HepG2 (cell line): Measurements from ENCODE around the gene GKN1. TPM values are rescaled to one million over a fixed set of nuclear protein-coding genes. Genes with fewer than 3 reads are reported as not detected.

Experiments used
- ATAC-seq: fragments of 200-7000 bp; cut with Tn5 transposase; 3 replicates; pipeline ENCODE4 v1.9.1; 2020; ENCODE audit warnings: mild to moderate bottlenecking, moderate library complexity
- BruUV-seq: library from RNA; stranded (reverse); fragments of 400-500 nt; replicated peaks from 2 replicates; lab custom pipeline; 2021; lab: Mats Ljungman, UMichigan
- CTCF ChIA-PET: fragments of 300-600 bp; formaldehyde crosslinking; extraction: SDS; loops from one replicate; lab custom pipeline; 2021; ENCODE audit warnings: low total read pairs, inconsistent platforms, low intra/inter-chr PET ratio; lab: Yijun Ruan, JAX
- POLR2A ChIA-PET: fragments of 350-600 bp; sonication (Branson Sonifier 250); formaldehyde crosslinking; loops from one replicate; lab custom pipeline; 2020; ENCODE audit warnings: antibody characterized with exemption, inconsistent platforms; lab: Yijun Ruan, JAX
- DNase-seq: peaks from one replicate; pipeline ENCODE4 v3.0.0-alpha.2; 2015; ENCODE audit warnings: low spot score
- FAIRE-seq: peaks from 3 replicates; lab custom pipeline; 2011; peaks lifted over from hg19 to GRCh38; lab: Jason Lieb, UNC
- H2AFZ ChIP-seq: one replicate; pipeline ENCODE4 v1.6.1; 2011; ENCODE audit warnings: low read length, inconsistent platforms
- H3K27ac ChIP-seq: fragments of 300-600 bp; 3 replicates; pipeline ENCODE4 v1.8.0; 2011; ENCODE audit warnings: mixed run types, mild to moderate bottlenecking, mixed read lengths, low read length, inconsistent platforms; ENCODE audit not compliant: insufficient read depth; ENCODE audit errors: extremely low read length
- H3K27me3 ChIP-seq, 2 experiments: fragments of 200-600 bp in 1 of 2; 2 replicates in 1 of 2; 3 replicates in 1 of 2; pipeline versions ENCODE4 v1.6.0 to v1.8.0; 2011; ENCODE audit warnings: low read length in 2 of 2, mild to moderate bottlenecking in 2 of 2, moderate library complexity in 2 of 2, inconsistent platforms in 1 of 2; ENCODE audit not compliant: insufficient read depth in 2 of 2, control insufficient read depth in 1 of 2
- H3K36me3 ChIP-seq, 2 experiments: fragments of 200-600 bp in 1 of 2; replicated peaks in 1 of 2; 2 replicates in 1 of 2; 3 replicates in 1 of 2; pipeline versions ENCODE4 v1.5.1 to v1.8.0; 2011; ENCODE audit warnings: low read length in 2 of 2, inconsistent platforms in 1 of 2; ENCODE audit not compliant: insufficient read depth in 2 of 2, control insufficient read depth in 1 of 2
- H3K4me1 ChIP-seq: 2 replicates; pipeline ENCODE4 v1.5.1; 2012; ENCODE audit warnings: low read length, inconsistent platforms; ENCODE audit not compliant: insufficient read depth
- H3K4me2 ChIP-seq: 2 replicates; pipeline ENCODE4 v1.6.0; 2011; ENCODE audit warnings: low read depth, low read length, inconsistent platforms
- H3K4me3 ChIP-seq, 3 experiments: fragments of 200-600 bp in 1 of 3; sonication (generic), shearing (Covaris generic) in 1 of 3; replicated peaks in 1 of 3; 2 replicates each; pipeline ENCODE4 v1.5.1; 2011 to 2016; ENCODE audit warnings: low read length in 3 of 3, inconsistent platforms in 2 of 3, low read depth in 2 of 3, mild to moderate bottlenecking in 2 of 3, control low read depth in 1 of 3, mixed read lengths in 1 of 3; ENCODE audit not compliant: insufficient read depth in 1 of 3
- H3K79me2 ChIP-seq: one replicate; pipeline ENCODE4 v1.6.1; 2011; ENCODE audit warnings: low read length, inconsistent platforms; ENCODE audit not compliant: insufficient read depth
- H3K9ac ChIP-seq: 2 replicates; pipeline ENCODE4 v1.6.0; 2011; ENCODE audit warnings: mild to moderate bottlenecking, low read depth, low read length, inconsistent platforms; ENCODE audit not compliant: insufficient read depth
- H3K9me3 ChIP-seq: 2 replicates; pipeline ENCODE4 v1.5.1; 2012; ENCODE audit warnings: mild to moderate bottlenecking, low read length
- H4K20me1 ChIP-seq: 2 replicates; pipeline ENCODE4 v1.6.0; 2011; ENCODE audit warnings: inconsistent platforms, mild to moderate bottlenecking, low read length, moderate library complexity; ENCODE audit not compliant: insufficient read depth
- ASH2L ChIP-seq: fragments of 300-600, 200-600 bp; sonication (generic); IDR thresholded peaks from 2 replicates; pipeline ENCODE4 v1.7.0; 2017; ENCODE audit warnings: low read depth, mild to moderate bottlenecking, moderate library complexity, mixed read lengths, low read length; ENCODE audit not compliant: insufficient read length
- CEBPB ChIP-seq: IDR thresholded peaks from 2 replicates; pipeline ENCODE4 v1.6.1; 2011; ENCODE audit warnings: low read depth, low read length, improper control_type of control experiment, borderline replicate concordance
- ETS1 ChIP-seq: sonication (generic); formaldehyde crosslinking; IDR thresholded peaks from 2 replicates; pipeline ENCODE4 v1.4.0; 2020; ENCODE audit warnings: missing genetic modification reagents
- ETV5 ChIP-seq: IDR thresholded peaks from 2 replicates; pipeline ENCODE4 v1.6.1; 2018; ENCODE audit warnings: missing biosample characterization, missing genetic modification reagents, inconsistent platforms, borderline replicate concordance
- GATAD2A ChIP-seq: IDR thresholded peaks from 2 replicates; pipeline ENCODE4 v1.6.1; 2016
- GRHL1 ChIP-seq: sonication (generic); formaldehyde crosslinking; conservative IDR thresholded peaks from 2 replicates; pipeline ENCODE4 v1.8.0; 2022; ENCODE audit warnings: missing genetic modification reagents
- HMG20A ChIP-seq: IDR thresholded peaks from 2 replicates; pipeline ENCODE4 v1.6.1; 2016; ENCODE audit warnings: borderline replicate concordance
- IKZF5 ChIP-seq: IDR thresholded peaks from 2 replicates; pipeline ENCODE4 v1.6.1; 2018; ENCODE audit warnings: missing genetic modification reagents, mild to moderate bottlenecking, missing compliant biosample characterization
- MED8 ChIP-seq: sonication (generic); formaldehyde crosslinking; IDR thresholded peaks from 2 replicates; pipeline ENCODE4 v1.8.1; 2023; ENCODE audit warnings: mild to moderate bottlenecking, missing genetic modification reagents; ENCODE audit not compliant: insufficient replicate concordance
- PAF1 ChIP-seq: IDR thresholded peaks from 2 replicates; pipeline ENCODE4 v1.6.1; 2016; ENCODE audit warnings: missing genetic modification reagents, missing compliant biosample characterization
- POLR2AphosphoS5 ChIP-seq: IDR thresholded peaks from 2 replicates; pipeline ENCODE4 v1.6.1; 2012; ENCODE audit warnings: low read depth, low read length
- RFXANK ChIP-seq: IDR thresholded peaks from 2 replicates; pipeline ENCODE4 v1.6.1; 2016
- SAP130 ChIP-seq: IDR thresholded peaks from 2 replicates; pipeline ENCODE4 v1.6.1; 2016; ENCODE audit warnings: low read depth
- SOX5 ChIP-seq: IDR thresholded peaks from 2 replicates; pipeline ENCODE4 v1.6.1; 2016; ENCODE audit warnings: borderline replicate concordance
- SSRP1 ChIP-seq: IDR thresholded peaks from 2 replicates; pipeline ENCODE4 v1.6.1; 2016; ENCODE audit warnings: control low read depth
- THYN1 ChIP-seq: sonication (generic); formaldehyde crosslinking; IDR thresholded peaks from 2 replicates; pipeline ENCODE4 v1.8.1; 2023; ENCODE audit warnings: low read depth, mild to moderate bottlenecking, moderate library complexity, missing genetic modification reagents, borderline replicate concordance
- XRCC5 ChIP-seq: fragments of 200-400 bp; formaldehyde crosslinking; optimal IDR thresholded peaks from 2 replicates; pipeline ENCODE3; 2017; ENCODE audit warnings: mild to moderate bottlenecking, low read length
- YEATS4 ChIP-seq: sonication (generic); formaldehyde crosslinking; IDR thresholded peaks from 2 replicates; pipeline ENCODE4 v1.4.0; 2020; ENCODE audit warnings: missing genetic modification reagents, borderline replicate concordance
- ZEB1 ChIP-seq: IDR thresholded peaks from 2 replicates; pipeline ENCODE4 v1.6.1; 2012; ENCODE audit warnings: mild to moderate bottlenecking, low read depth, inconsistent platforms; ENCODE audit not compliant: insufficient replicate concordance
- ZNF121 ChIP-seq: sonication (generic); formaldehyde crosslinking; IDR thresholded peaks from 2 replicates; pipeline ENCODE4 v1.5.0; 2020; ENCODE audit warnings: mild to moderate bottlenecking, missing genetic modification reagents
- ZNF124 ChIP-seq: sonication (generic); formaldehyde crosslinking; IDR thresholded peaks from 2 replicates; pipeline ENCODE4 v1.4.0; 2020; ENCODE audit warnings: missing genetic modification reagents
- ZNF343 ChIP-seq: sonication (generic); formaldehyde crosslinking; IDR thresholded peaks from 2 replicates; pipeline ENCODE4 v1.4.0; 2020; ENCODE audit warnings: mild to moderate bottlenecking, missing genetic modification reagents
- ZNF382 ChIP-seq: sonication (generic); formaldehyde crosslinking; IDR thresholded peaks from 2 replicates; pipeline ENCODE4 v1.5.0; 2020; ENCODE audit warnings: missing genetic modification reagents, mild to moderate bottlenecking, borderline replicate concordance
- ZNF7 ChIP-seq: IDR thresholded peaks from 2 replicates; pipeline ENCODE4 v1.6.1; 2016; ENCODE audit warnings: missing biosample characterization, missing genetic modification reagents
- ZNF891 ChIP-seq: sonication (generic); formaldehyde crosslinking; IDR thresholded peaks from 2 replicates; pipeline ENCODE4 v1.5.0; 2020; ENCODE audit warnings: mild to moderate bottlenecking, missing genetic modification reagents
- ZSCAN25 ChIP-seq: sonication (generic); formaldehyde crosslinking; IDR thresholded peaks from 2 replicates; pipeline ENCODE4 v1.8.0; 2022; ENCODE audit warnings: mild to moderate bottlenecking, missing genetic modification reagents
- WGBS: methylation state at CpG from one replicate; pipeline ENCODE4 v1.1.6; 2017; ENCODE audit warnings: low lambda C conversion rate; 5-methylcytosine and 5-hydroxymethylcytosine counted together
- in situ Hi-C: cut with HindIII; loops from 2 replicates; pipeline ENCODE4 v1.10.0; 2017; ENCODE audit warnings: low pct_unique_long_range_greater_than_20kb; ENCODE audit not compliant: extremely low pct_ligation_motif_present
- intact Hi-C: fragments of 100-400 bp; cut with micrococcal nuclease; formaldehyde crosslinking; loops from one replicate; pipeline ENCODE4 v1.10.0; 2022; ENCODE audit not compliant: unreplicated experiment
- polyA plus RNA-seq, 8 experiments: library from polyadenylated mRNA; depleted of rRNA in 3 of 8; stranded (reverse) in 7 of 8; unstranded in 1 of 8; fragments of >200 nt; fragmentation: Illumina TruSeq in 4 of 8; extraction: Trizol in 4 of 8; gene quantifications; 2 replicates each; pipeline versions ENCODE4 v1.2.1 to v1.2.3, GENCODE V29; 2011 to 2016; ENCODE audit warnings: low read depth in 4 of 8, missing spikeins in 1 of 8, mixed read lengths in 1 of 8; ENCODE audit not compliant: insufficient read depth in 1 of 8
- total RNA-seq, 5 experiments: library from RNA; depleted of rRNA; stranded (reverse); fragments of >200 nt; fragmentation: Illumina TruSeq; extraction: Trizol; gene quantifications; 2 replicates each; pipeline ENCODE4 v1.2.3, GENCODE V29; 2016; ENCODE audit warnings: low read depth in 1 of 5

The GKN1 gene
- total and polyA plus RNA-seq, 2 of the 13 experiments (the other 11 are each of a cell fraction or from before 2014, with no cell fraction given): not detected

- H3K9me3 ChIP-seq: no peaks in the 10 kb centered on the region
- DNase-seq: peak; percentile 77
- no peak for FAIRE-seq
- peaks cover 0 to 17% of the 10 kb centered on the region in 2 experiments; a peak in 2 of 5 replicates for H3K27me3 ChIP-seq
- intact Hi-C loops: no loop called here
- H3K79me2 ChIP-seq: no peaks in the 10 kb centered on the region
- no peaks in the 10 kb centered on the region for H3K36me3 ChIP-seq
- H2AFZ ChIP-seq: no peak overlapping the region
- 3% methylated on average over 7 of the region's 7 CpGs for WGBS
- peak overlapping the region; percentile 20; the same call in 1 of the 2 replicates for H3K4me2 ChIP-seq
- in situ Hi-C loops: no loop called here
- CTCF ChIA-PET: no interaction called here
- H3K4me3 ChIP-seq: no peak overlapping the region
- H3K9ac ChIP-seq: no peak overlapping the region
- ATAC-seq: peak; percentile 84
- peaks cover 26% of the 10 kb centered on the region for H3K4me1 ChIP-seq
- POLR2A ChIA-PET: no interaction called here
- H3K27ac ChIP-seq: no peak overlapping the region
- no peaks in the 10 kb centered on the region for H4K20me1 ChIP-seq
- no TSS peak for BruUV-seq
- no peak for TF ChIP-seq ETV5 (CRISPR knock-in tag)
- no peak for TF ChIP-seq ZNF121 (CRISPR knock-in tag)
- no peak for TF ChIP-seq MED8
- TF ChIP-seq GRHL1 (CRISPR knock-in tag): no peak
- no peak for TF ChIP-seq POLR2AphosphoS5
- TF ChIP-seq SAP130 (CRISPR knock-in tag): peak; percentile 24; the same call in 1 of the 2 replicates
- TF ChIP-seq ZNF891 (CRISPR knock-in tag): no peak
- TF ChIP-seq ZEB1: no peak
- no peak for TF ChIP-seq ETS1
- no peak for TF ChIP-seq ZSCAN25 (CRISPR knock-in tag)
- no peak for TF ChIP-seq IKZF5 (CRISPR knock-in tag)
- no peak for TF ChIP-seq ZNF343 (CRISPR knock-in tag)
- no peak for TF ChIP-seq ZNF382 (CRISPR knock-in tag)
- TF ChIP-seq ASH2L: peak; percentile 37
- no peak for TF ChIP-seq SSRP1
- no peak for TF ChIP-seq PAF1
- TF ChIP-seq SOX5 (CRISPR knock-in tag): peak; percentile 46; the same call in 1 of the 2 replicates
- 0 out of 2 replicates have a peak, but pooled peaks have one; percentile 19 for TF ChIP-seq HMG20A
- TF ChIP-seq ZNF124 (CRISPR knock-in tag): no peak
- no peak for TF ChIP-seq THYN1 (CRISPR knock-in tag)
- TF ChIP-seq YEATS4: no peak
- TF ChIP-seq CEBPB: peak; percentile 87
- peak; percentile 22; the same call in 1 of the 2 replicates for TF ChIP-seq ZNF7 (CRISPR knock-in tag)
- TF ChIP-seq XRCC5: peak; percentile 57
- TF ChIP-seq GATAD2A (CRISPR knock-in tag): 0 out of 2 replicates have a peak, but pooled peaks have one; percentile 26
- TF ChIP-seq RFXANK: no peak
Measured at GRCh38 chr2:68993660-68994059, 19.2 kb downstream of the GKN1 start.
